Suprapubic skin (tissue), 4 donors: ENCODE results near the gene ZNF44. TPM values are rescaled to one million over a fixed set of nuclear protein-coding genes. Genes with fewer than 3 reads are reported as not detected.
A peak's percentile ranks its signal among the peaks of the same experiment; 100 is the strongest.
"Not testable (repeated sequence)": the region's sequence is repeated elsewhere in the genome, so short reads cannot be mapped to it uniquely, and the experiment has no call there.

Source experiments
- DNase-seq, 2 donors: peaks; one replicate each; pipeline ENCODE4 v3.0.0-alpha.2; 2019; ENCODE audit warnings: low spot score in 2 of 2
- H3K27ac ChIP-seq: fragments of 200-600 bp; sonication (generic); one replicate; pipeline ENCODE4 v1.5.1; 2019
- H3K27me3 ChIP-seq: fragments of 200-600 bp; sonication (generic); one replicate; pipeline ENCODE4 v1.5.1; 2019
- H3K36me3 ChIP-seq: fragments of 200-600 bp; sonication (generic); one replicate; pipeline ENCODE4 v1.5.1; 2019
- H3K4me1 ChIP-seq: fragments of 200-600 bp; sonication (generic); one replicate; pipeline ENCODE4 v1.5.1; 2019
- H3K4me3 ChIP-seq: fragments of 200-600 bp; sonication (generic); one replicate; pipeline ENCODE4 v1.5.1; 2019; ENCODE audit warnings: mild to moderate bottlenecking
- H3K9me3 ChIP-seq: fragments of 200-600 bp; sonication (generic); one replicate; pipeline ENCODE4 v1.5.1; 2019
- CTCF ChIP-seq, 2 donors: fragments of 200-600 bp in 1 of 2; fragments of 450-650 bp in 1 of 2; sonication (generic) in 1 of 2; IDR thresholded peaks; one replicate each; pipeline ENCODE4 v1.5.1; 2016 to 2019; ENCODE audit warnings: antibody characterized with exemption in 2 of 2, mild to moderate bottlenecking in 1 of 2, moderate library complexity in 1 of 2
- EP300 ChIP-seq: sonication (generic); formaldehyde crosslinking; IDR thresholded peaks from one replicate; pipeline ENCODE4 v1.6.1; 2017; ENCODE audit warnings: antibody characterized with exemption
- POLR2A ChIP-seq, 2 donors: fragments of 450-650 bp; IDR thresholded peaks; one replicate each; pipeline ENCODE4 v1.6.1; 2017; ENCODE audit warnings: antibody characterized with exemption in 2 of 2, mild to moderate bottlenecking in 2 of 2, moderate library complexity in 2 of 2
- POLR2AphosphoS5 ChIP-seq, 3 donors: sonication (generic); formaldehyde crosslinking; IDR thresholded peaks; one replicate each; pipeline ENCODE4 v1.6.1; 2017; ENCODE audit warnings: antibody characterized with exemption in 3 of 3
- WGBS: methylation state at CpG from one replicate; pipeline ENCODE4 v1.1.5; 2018; 5-methylcytosine and 5-hydroxymethylcytosine counted together
- total RNA-seq, 4 donors: library from RNA; depleted of rRNA; stranded (reverse); fragments of >200 nt; gene quantifications; one replicate each; pipeline ENCODE4 v1.1.0, GENCODE V29; 2016

Gene ZNF44
- total RNA-seq, 4 donors from 2014 or later: 7.2 to 24.2 (median 11.7) TPM

GRCh38 chr19:12318782-12319413, 24.2 kb upstream of the ZNF44 start:
- TF ChIP-seq EP300 (no peak), CTCF (IDR thresholded peaks at IDR 0.05) (no peak), POLR2AphosphoS5 (IDR thresholded peaks at IDR 0.05) (no peak), POLR2A (IDR thresholded peaks at IDR 0.05) (no peak)
- peaks cover 4% of the 10 kb centered on the region for H3K9me3 ChIP-seq

GRCh38 chr19:12314553-12314952, 19.9 kb upstream of the ZNF44 start:
- Histone ChIP-seq H3K4me1 (no peaks in the 10 kb centered on the region), H3K27ac (no peak overlapping the region), H3K9me3 (peaks cover 4% of the 10 kb centered on the region), H3K4me3 (no peak overlapping the region), H3K27me3 (no peaks in the 10 kb centered on the region), H3K36me3 (peaks cover 18% of the 10 kb centered on the region)
- 91% methylated on average over 7 of the region's 7 CpGs for WGBS
- DNase-seq: no peak
- TF ChIP-seq POLR2A (IDR thresholded peaks at IDR 0.05) (no peak), POLR2AphosphoS5 (IDR thresholded peaks at IDR 0.05) (no peak), EP300 (no peak), CTCF (IDR thresholded peaks at IDR 0.05) (no peak)

More at GRCh38 chr19:12318782-12319413, 24.2 kb upstream of the ZNF44 start:
- Histone ChIP-seq H3K4me3 (no peak overlapping the region), H3K36me3 (peaks cover 53% of the 10 kb centered on the region), H3K27ac (no peak overlapping the region), H3K4me1 (no peaks in the 10 kb centered on the region), H3K27me3 (no peaks in the 10 kb centered on the region)
- 95% methylated on average over 13 of the region's 13 CpGs for WGBS
- DNase-seq: no peak

- H3K9me3 ChIP-seq, H3K27me3 ChIP-seq: not testable (repeated sequence)
Measured at GRCh38 chr19:12308891-12309290, 14.2 kb upstream of the ZNF44 start.

GRCh38 chr19:12295191-12295590, 508 bp upstream of the ZNF44 start:
- Histone ChIP-seq H3K36me3 (no peaks in the 10 kb centered on the region), H3K4me1 (peaks cover 30% of the 10 kb centered on the region), H3K27ac (peak overlapping the region; percentile 95), H3K9me3 (no peaks in the 10 kb centered on the region), H3K4me3 (peak overlapping the region; percentile 99), H3K27me3 (no peaks in the 10 kb centered on the region)
- 54% methylated on average over 9 of the region's 11 CpGs for WGBS
- TF ChIP-seq POLR2A (IDR thresholded peaks at IDR 0.05) (no peak), POLR2AphosphoS5 (IDR thresholded peaks at IDR 0.05) (no peak), EP300 (no peak), CTCF (IDR thresholded peaks at IDR 0.05) (no peak)
- DNase-seq: no peak

More at GRCh38 chr19:12308891-12309290, 14.2 kb upstream of the ZNF44 start:
- H3K4me3 ChIP-seq, H3K4me1 ChIP-seq, DNase-seq, H3K36me3 ChIP-seq, H3K27ac ChIP-seq: not testable (repeated sequence)
- WGBS: 98% methylated on average over 12 of the region's 12 CpGs

GRCh38 chr19:12293777-12294248, 870 bp downstream of the ZNF44 start:
- H3K9me3 ChIP-seq: no peaks in the 10 kb centered on the region
- H3K27me3 ChIP-seq: no peaks in the 10 kb centered on the region
- 1% methylated on average over 12 of the region's 18 CpGs for whole genome bisulfite sequencing
- peaks cover 43% of the 10 kb centered on the region for H3K4me1 ChIP-seq
- peak overlapping the region; percentile 99 for H3K4me3 ChIP-seq
- TF ChIP-seq POLR2A (IDR thresholded peaks at IDR 0.05) (no peak), POLR2AphosphoS5 (IDR thresholded peaks at IDR 0.05) (no peak), CTCF (IDR thresholded peaks at IDR 0.05) (no peak), EP300 (no peak)
- no peaks in the 10 kb centered on the region for H3K36me3 ChIP-seq
- H3K27ac ChIP-seq: peak overlapping the region; percentile 95
- DNase-seq: peak in 1 of 2 donors; percentile 82

GRCh38 chr19:12289790-12290065, 5.0 kb downstream of the ZNF44 start:
- WGBS: 96% methylated on average over 7 of the region's 7 CpGs
- H3K27me3 ChIP-seq: no peaks in the 10 kb centered on the region
- H3K4me3 ChIP-seq: no peak overlapping the region
- H3K9me3 ChIP-seq: no peaks in the 10 kb centered on the region
- H3K36me3 ChIP-seq: peaks cover 3% of the 10 kb centered on the region
- no peak for DNase-seq
- TF ChIP-seq CTCF (IDR thresholded peaks at IDR 0.05): no peak
- TF ChIP-seq POLR2AphosphoS5 (IDR thresholded peaks at IDR 0.05): no peak
- no peak for TF ChIP-seq POLR2A (IDR thresholded peaks at IDR 0.05)
- no peak for TF ChIP-seq EP300
- peaks cover 49% of the 10 kb centered on the region for H3K4me1 ChIP-seq
- peak overlapping the region; percentile 79 for H3K27ac ChIP-seq
